NCI-H2171 treated with DMSO at 0.1 percent for 48 hours (cell line): ENCODE measurements around the gene POU4F2.

Experiments used
- DNase-seq: peaks from one replicate; lab custom pipeline; 2025; lab: John Stamatoyannopoulos, UW

POU4F2 gene, protein sequence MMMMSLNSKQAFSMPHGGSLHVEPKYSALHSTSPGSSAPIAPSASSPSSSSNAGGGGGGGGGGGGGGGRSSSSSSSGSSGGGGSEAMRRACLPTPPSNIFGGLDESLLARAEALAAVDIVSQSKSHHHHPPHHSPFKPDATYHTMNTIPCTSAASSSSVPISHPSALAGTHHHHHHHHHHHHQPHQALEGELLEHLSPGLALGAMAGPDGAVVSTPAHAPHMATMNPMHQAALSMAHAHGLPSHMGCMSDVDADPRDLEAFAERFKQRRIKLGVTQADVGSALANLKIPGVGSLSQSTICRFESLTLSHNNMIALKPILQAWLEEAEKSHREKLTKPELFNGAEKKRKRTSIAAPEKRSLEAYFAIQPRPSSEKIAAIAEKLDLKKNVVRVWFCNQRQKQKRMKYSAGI

GRCh38 chr4:146638786-146639505 lies at the start of gene POU4F2:
Gene POU4F2, plus strand, starts transcription at chr4:146638893. Its CDS starts 248 bp downstream, at chr4:146639141.
- DNase-seq = no peak

DNA sequence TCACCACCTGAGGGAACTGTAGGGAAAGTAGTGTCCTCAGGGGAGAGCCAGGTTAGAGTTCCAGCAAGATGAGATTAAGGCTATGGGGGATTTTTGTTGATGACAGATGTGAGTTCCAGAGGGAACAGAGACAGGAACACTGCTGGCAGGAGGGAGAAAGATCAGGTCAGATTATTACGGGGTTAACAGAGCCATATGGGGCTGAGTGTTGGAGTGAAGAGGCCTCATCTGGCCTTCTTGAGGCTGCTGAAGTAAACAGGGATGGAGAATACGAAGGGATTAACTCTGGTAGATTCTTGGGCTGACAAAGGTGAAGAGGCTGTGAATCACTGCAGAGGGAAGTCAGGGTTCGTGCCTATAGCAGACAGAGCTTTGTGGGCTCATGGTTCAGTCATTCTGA lies 47.9 kb upstream of the POU4F2 start:
- no peak for DNase-seq

DNA sequence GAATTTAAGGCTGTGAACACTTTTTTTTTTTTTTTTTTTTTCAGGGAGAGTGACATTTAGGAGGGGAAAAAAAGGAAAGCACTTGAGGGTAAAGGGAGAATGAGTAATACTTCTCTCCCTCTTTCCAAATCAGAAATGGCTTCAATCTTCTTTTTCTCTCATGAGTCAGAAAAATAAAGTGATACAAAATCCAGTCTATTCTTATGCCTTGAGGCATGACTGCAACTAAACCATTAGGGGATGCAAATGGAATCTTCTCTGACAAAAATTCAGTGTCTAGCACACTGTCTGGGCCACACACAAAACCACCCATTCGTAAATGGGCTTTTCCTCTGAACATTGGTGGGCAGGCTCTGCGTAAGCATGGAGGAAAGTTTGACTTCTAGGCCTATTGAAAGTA lies 46.7 kb upstream of the POU4F2 start:
- DNase-seq = no peak

DNA sequence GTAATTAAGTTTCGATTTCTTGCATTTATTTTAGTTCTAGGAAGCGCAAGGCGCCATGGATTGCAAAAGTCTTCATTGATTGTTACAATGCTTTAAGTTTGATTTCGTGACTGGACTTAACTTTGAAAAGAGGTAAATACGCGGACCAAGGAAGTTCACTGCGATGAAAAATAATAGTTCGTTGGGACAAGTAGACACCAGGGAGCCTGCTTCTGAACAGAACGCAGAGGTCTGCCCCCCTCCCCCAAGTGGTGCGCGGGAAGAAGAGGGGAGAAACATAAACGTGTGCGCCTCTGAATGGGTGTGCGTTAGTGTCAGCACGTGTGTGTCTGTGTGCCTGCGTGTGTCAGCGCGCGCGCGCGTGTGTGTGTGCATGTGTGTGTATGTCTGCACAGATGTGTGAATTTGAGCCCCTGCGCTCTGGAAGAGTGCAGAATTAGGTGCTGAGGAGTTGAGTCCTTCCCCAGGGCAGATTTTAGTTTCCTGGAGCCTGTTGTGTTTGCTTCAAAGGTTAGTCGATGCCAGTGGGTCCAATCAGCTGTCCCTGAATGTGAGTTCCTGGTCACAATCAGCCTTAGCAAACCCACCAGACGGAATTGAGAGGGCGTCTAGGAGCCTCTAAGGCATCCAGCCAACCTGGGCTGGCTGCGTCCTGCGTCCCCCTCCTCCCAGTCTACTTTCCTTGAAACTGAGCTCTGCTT lies 5.8 kb upstream of the POU4F2 start:
- DNase-seq = no peak

DNA sequence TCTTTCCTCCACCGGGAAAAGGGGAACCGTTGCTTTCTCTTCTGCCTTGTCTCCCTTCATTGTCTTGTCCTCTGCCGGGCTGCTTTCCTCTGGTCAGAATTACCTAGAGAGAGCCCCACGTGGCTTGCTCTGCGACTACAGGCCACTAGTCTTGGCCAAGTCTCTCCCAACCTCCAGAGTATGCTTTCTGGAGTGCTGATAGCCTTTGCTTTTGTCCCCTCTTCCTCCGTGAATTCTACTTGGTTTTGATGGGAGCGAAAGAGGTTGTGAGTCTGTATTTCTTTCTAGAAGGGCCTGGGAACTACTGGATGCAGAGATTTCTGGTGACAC lies 5.3 kb upstream of the POU4F2 start:
- DNase-seq = no peak

DNA sequence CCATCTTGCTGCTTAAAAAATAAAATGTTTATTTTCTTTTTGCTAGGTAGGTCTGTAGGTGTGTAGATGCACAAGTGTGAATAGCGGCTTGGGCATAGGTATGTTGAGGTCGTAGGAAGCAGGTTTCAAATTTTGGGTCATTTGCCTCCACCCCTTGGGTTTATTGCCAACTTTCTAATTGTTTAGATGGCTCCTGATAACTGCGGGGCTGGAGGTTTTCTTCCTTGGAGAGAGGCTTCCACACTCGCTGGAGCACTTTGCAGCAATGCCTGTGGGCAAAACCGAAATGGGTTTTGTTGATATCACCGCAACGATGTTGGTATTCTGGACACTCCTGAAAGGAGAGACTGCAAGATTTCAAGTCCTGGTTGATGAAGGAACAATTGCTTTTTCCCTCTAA lies 3.9 kb upstream of the POU4F2 start:
- DNase-seq = no peak

DNA sequence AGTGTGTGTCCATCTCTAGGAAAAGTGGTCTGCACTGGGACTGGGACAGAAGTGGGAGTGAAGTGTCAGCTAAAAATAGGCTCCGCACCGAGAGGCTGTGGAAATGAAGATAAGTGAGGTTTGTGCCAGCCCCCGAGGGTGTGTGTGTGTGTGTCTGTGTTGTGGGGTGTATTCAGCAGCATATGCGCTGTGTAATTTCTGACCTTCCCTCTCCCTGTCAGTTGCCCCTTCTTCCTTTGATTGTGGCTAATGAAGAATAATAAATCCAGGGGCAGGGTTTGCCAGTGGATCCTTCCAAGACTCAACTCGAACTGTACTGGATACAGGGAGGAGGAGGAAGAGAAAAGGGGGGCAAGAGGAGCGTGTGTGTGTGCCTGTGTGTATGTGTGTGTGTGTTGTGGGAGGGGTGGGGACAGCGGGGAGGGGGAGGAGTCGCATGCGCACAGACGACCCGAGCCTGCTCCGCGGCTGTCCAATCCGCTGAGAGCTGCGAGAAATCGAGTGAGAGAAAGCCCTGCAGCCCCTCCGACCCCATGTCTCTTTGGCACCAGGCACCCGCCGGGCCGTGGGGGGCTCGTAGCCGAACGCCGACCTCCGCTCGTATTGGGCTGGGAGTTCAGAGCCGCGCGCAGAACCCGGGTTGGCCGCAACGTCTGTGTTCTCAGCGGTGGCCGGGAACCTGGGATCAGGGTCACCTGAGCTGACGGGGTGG lies 916 bp upstream of the POU4F2 start:
- no peak for DNase-seq

DNA sequence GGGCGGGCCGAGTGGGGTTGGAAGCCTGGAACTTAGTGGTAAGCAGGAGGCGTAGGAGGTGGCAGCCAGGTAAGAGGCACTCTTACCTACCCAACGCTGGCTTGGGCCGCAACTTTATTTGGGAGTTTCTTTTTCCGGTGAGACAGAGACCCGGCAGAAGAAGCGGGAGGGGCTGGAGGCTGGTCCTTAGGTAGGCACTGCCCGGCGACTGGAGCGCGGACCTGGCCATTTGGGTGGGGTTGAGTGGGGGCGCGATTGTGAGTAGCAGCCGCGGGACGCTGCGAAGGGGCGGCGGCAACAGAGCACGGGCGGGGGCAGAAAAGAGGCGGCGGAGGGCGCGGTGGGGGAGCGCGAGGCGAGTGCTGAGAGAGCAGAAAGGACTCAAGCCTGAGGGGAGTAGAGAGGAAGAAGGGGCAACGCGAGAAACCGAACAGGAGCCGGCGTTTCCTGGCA lies 334 bp upstream of the POU4F2 start:
- DNase-seq = no peak

DNA sequence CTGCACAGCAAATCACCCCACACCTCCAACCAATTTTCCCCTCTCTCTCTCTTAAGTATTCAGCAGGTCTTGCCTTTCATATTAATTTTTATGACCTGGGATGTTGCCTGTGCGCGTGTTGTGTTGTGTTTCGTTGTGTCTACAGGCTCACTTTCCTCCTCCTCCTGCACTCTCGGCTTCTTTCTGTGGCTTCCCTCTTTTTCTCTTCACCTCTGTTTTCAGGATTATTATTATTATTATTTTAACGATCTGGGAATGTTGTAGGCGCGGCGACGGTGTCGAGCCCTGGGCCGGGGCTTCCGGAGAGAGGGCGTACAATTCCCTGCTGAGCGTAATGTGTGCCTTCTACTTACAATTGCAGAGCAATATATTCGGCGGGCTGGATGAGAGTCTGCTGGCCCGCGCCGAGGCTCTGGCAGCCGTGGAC lies 826 bp downstream of the POU4F2 start:
- DNase-seq = no peak

GRCh38 chr4:146640021-146640464 lies 1.4 kb downstream of the POU4F2 start:
- DNase-seq = no peak

DNA sequence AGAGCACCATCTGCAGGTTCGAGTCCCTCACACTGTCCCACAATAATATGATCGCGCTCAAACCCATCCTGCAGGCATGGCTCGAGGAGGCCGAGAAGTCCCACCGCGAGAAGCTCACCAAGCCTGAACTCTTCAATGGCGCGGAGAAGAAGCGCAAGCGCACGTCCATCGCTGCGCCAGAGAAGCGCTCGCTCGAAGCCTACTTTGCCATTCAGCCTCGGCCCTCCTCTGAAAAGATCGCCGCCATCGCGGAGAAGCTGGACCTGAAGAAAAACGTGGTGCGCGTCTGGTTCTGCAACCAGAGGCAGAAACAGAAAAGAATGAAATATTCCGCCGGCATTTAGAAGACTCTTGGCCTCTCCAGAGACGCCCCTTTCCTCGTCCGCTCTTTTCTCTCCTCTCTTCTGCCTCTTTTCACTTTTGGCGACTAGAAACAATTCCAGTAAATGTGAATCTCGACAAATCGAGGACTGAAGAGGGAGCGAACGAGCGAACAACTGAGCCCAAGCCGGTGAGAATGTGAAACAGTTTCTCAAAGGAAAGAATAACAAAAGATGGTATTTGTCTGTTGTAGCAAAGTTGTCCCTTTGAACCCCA lies 1.9 kb downstream of the POU4F2 start:
- DNase-seq = no peak

GRCh38 chr4:146641762-146642161 lies 3.1 kb downstream of the POU4F2 start:
- no peak for DNase-seq

- no peak for DNase-seq
Observed at GRCh38 chr4:146643812-146644401, 5.2 kb downstream of the POU4F2 start.

DNA sequence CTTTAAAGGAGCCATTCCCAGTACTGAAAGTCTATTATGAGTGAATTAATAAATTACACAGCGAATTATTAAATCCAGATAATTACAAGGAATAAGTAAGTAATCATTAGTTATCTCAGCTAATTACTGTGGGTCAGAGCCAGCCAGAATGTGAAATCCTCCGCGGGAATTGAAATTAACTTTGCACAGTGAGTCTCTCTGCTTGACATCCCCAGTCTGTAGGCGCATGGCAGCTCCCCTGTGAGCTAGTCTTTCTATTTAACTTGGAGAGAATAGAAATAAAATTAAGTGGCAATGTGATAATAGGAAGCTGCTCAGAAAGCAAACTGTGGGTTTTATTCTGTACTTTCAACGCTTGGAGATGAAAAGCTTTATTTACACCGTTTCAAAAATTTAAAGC lies 7.2 kb downstream of the POU4F2 start:
- no peak for DNase-seq

DNA sequence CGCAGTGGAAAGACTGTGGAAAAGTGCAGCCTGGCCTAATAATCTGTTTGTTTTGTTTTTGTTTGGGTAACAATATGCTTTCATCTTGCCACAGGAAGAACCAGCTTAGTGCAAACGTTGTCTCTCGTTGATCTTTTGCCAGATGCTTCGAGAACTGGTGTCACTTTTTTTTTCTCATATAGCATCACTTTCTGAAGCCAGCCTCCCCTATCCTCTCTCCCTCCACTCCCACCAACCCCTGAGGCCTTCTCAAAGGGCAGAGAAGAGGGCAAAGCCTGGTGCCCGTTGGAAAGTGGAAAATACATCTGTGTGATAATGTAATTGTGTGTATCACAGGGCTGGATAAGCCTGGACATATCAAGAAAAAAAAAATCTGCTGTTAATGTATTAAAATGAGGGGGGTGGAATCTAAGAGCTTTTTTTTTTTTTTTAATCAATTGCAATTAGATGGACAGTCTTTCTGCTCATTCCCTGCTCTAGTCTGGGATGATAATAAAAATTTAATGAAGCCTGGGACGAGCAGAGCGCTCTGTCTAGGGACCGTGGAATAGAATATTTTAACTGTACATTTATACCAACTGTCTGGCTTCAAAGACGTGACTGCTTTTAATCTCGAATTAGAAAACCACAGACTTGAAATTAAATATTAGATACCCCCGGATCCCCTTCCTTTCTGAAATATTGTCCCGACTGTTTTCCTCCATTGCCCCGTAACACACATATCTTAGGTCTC lies 8.1 kb downstream of the POU4F2 start:
- DNase-seq = no peak

GRCh38 chr4:146647615-146648460 lies 9.1 kb downstream of the POU4F2 start:
- no peak for DNase-seq

DNA sequence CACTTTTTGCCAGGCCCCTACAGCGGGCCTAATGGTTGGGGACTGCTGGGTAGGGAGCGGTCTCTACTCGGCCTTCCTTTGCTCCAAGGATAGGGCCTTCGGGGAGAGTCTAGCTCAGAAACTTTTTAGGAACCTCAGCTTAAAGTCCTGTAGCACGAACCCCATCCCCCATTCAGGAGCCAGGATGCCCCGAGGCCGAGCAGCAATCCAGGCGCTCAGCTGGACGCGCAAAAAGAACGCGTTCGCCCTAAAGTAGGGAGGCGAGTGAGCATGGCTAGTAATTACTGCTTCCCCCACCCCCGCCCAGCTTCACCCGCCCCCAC lies 9.7 kb downstream of the POU4F2 start:
- DNase-seq = no peak

GRCh38 chr4:146649232-146649631 lies 10.5 kb downstream of the POU4F2 start:
- DNase-seq = no peak

DNA sequence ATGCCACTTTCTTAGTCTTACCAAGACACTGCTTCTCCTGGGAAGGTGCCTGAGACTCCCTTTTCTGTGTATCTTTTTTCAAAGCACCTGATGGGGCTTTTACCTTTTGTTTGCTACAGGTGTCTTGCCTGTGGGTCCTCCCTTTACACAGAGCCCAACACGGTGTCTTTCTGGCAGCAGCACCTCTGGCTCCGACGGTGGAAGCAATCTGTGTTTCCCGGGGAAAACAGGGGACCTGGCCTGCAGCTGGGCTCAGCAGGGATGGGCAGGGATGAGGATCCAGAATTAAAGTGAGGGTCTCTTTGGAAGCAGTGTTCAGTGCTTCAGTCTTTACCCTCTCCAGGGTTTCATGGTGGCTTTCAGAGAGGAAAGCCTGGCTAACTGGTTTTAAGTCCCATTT lies 11.3 kb downstream of the POU4F2 start:
- no peak for DNase-seq
